Endometrial microvascular endothelial cells (primary cell): ENCODE data around the gene AQP7. TPM values are rescaled to one million over a fixed set of nuclear protein-coding genes. Genes with fewer than 3 reads are reported as not detected.
"Not testable (repeated sequence)": the region's sequence is repeated elsewhere in the genome, so short reads cannot be mapped to it uniquely, and the experiment has no call there.

Source experiments
- in situ Hi-C: cut with HindIII; loops from 2 replicates; pipeline ENCODE4 v1.10.0; 2017; ENCODE audit warnings: low sequenced_read_pairs, low pct_unique_long_range_greater_than_20kb; ENCODE audit errors: inconsistent ontology term
- total RNA-seq: library from RNA; depleted of rRNA; stranded (reverse); fragments of >200 nt; gene quantifications from one replicate; pipeline ENCODE4 v1.2.3, GENCODE V29; 2015; ENCODE audit errors: inconsistent ontology term

AQP7 gene
- total RNA-seq, 1 donor from 2014 or later = not detected

GRCh38 chr9:33435821-33436277 lies 33.5 kb upstream of the AQP7 start:
- in situ Hi-C loops = no loop called here

GRCh38 chr9:33434317-33435105 lies 32.1 kb upstream of the AQP7 start:
- in situ Hi-C loops = no loop called here

- in situ Hi-C loops = no loop called here
These were observed 31.5 kb upstream of the AQP7 start for GRCh38 chr9:33433871-33434270.

GRCh38 chr9:33431420-33431819 lies 29.1 kb upstream of the AQP7 start:
- in situ Hi-C loops = no loop called here

- in situ Hi-C loops = no loop called here
These were observed 28.6 kb upstream of the AQP7 start for GRCh38 chr9:33430942-33431341.

- in situ Hi-C loops = no loop called here
These were observed 27.1 kb upstream of the AQP7 start for GRCh38 chr9:33429256-33429985.

GRCh38 chr9:33426843-33427293 lies 24.5 kb upstream of the AQP7 start:
- in situ Hi-C loops = no loop called here

GRCh38 chr9:33425128-33425533 lies 22.8 kb upstream of the AQP7 start:
- in situ Hi-C loops = no loop called here

GRCh38 chr9:33424492-33424891 lies 22.1 kb upstream of the AQP7 start:
- in situ Hi-C loops = not testable (repeated sequence)

- in situ Hi-C loops = not testable (repeated sequence)
These were observed 21.7 kb upstream of the AQP7 start for GRCh38 chr9:33424043-33424442.

GRCh38 chr9:33419708-33420303 lies 17.4 kb upstream of the AQP7 start:
- in situ Hi-C loops = no loop called here

GRCh38 chr9:33418090-33418489 lies 15.7 kb upstream of the AQP7 start:
- in situ Hi-C loops = no loop called here

- in situ Hi-C loops = no loop called here
These were observed 14.6 kb upstream of the AQP7 start for GRCh38 chr9:33416996-33417395.

- in situ Hi-C loops = no loop called here
These were observed 13.2 kb upstream of the AQP7 start for GRCh38 chr9:33415501-33416038.

- in situ Hi-C loops = no loop called here
These were observed 12.6 kb upstream of the AQP7 start for GRCh38 chr9:33414889-33415500.

- in situ Hi-C loops = no loop called here
These were observed 11.9 kb upstream of the AQP7 start for GRCh38 chr9:33414268-33414667.

- in situ Hi-C loops = no loop called here
These were observed 5.7 kb upstream of the AQP7 start for GRCh38 chr9:33408087-33408486.

GRCh38 chr9:33407061-33407460 lies 4.7 kb upstream of the AQP7 start:
- in situ Hi-C loops = no loop called here

- in situ Hi-C loops = no loop called here
These were observed 2.5 kb upstream of the AQP7 start for GRCh38 chr9:33404788-33405362.
